ENCODE results near the gene BRD1. TPM values are rescaled to one million over a fixed set of nuclear protein-coding genes. Genes with fewer than 3 reads are reported as not detected.
A peak's percentile ranks its signal among the peaks of the same experiment; 100 is the strongest.

Gene BRD1
- total RNA-seq, 3 donors from 2014 or later (not counting 1 experiment from before 2014, with no cell fraction given) = 126 to 154 (median 132) TPM

DNA sequence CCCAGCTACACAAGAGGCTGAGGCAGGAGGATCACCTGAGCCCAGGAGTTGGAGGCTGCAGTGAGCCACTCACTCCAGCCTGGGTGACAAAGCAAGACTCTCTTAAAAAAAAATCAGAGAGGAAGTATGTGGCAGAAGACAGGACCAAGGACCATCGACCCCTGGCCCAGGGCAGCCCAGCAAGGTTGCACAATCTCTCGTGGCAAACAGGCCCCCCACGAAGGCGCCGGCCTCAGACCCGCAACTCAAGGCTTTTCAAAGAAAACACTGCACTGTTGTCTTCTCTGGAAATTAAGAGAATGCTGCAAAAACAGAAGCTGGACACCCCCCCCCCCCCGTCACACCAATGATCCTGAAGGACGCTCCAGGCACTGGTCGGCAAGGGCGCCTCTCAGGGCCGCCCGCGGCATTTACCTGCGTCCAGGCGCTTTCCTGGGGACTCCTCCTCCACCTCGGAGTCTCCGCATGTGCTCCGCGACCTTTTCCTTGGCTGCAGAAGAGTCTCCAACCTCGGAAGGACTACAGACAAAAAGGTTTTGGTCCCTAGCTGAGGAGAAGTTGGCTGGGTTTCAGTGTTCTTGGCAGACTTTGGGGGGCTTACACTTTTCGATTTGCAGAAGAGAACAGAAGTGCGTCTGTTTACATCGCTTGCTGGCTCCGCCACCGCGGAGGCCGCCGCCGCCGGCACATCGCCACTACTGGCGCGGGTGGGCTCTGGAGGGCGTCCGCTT is 40.5 kb downstream of the BRD1 start:
- intact Hi-C loops (cut with micrococcal nuclease) = no loop called here

GRCh38 chr22:49785841-49786471 is 41.7 kb downstream of the BRD1 start:
- no peaks in the 10 kb centered on the region for H3K36me3 Mint-ChIP-seq
- no peaks in the 10 kb centered on the region for H3K9me3 Mint-ChIP-seq
- H3K36me3 ChIP-seq (ENCODE audit: control insufficient read depth, insufficient read depth, low read length) = peaks cover 46% of the 10 kb centered on the region
- no peak overlapping the region for H3K4me3 Mint-ChIP-seq
- no peak overlapping the region for H3K27ac ChIP-seq (ENCODE audit: low read length)
- H3K4me3 ChIP-seq (ENCODE audit: low read length) = no peak overlapping the region
- TF ChIP-seq CTCF (IDR thresholded peaks at IDR 0.05) = no peak
- H3K27me3 ChIP-seq (ENCODE audit: control insufficient read depth, insufficient read depth, low read length) = no peaks in the 10 kb centered on the region
- H3K9me3 ChIP-seq (ENCODE audit: control insufficient read depth, insufficient read depth, low read length) = no peaks in the 10 kb centered on the region
- WGBS (ENCODE audit: insufficient coverage) = 93% methylated on average over 19 of the region's 19 CpGs
- intact Hi-C loops (cut with micrococcal nuclease) = no loop called here
- peaks cover 62% of the 10 kb centered on the region for H3K4me1 ChIP-seq (ENCODE audit: control insufficient read depth, insufficient read depth, low read length)
- peak overlapping the region in 1 of 2 donors; percentile 44 for H3K27ac Mint-ChIP-seq
- no peak for ATAC-seq
- H3K4me1 Mint-ChIP-seq = peaks cover 37 to 38% of the 10 kb centered on the region in 2 donors
- H3K27me3 Mint-ChIP-seq (ENCODE audit: low read depth in 2 of 2) = no peaks in the 10 kb centered on the region
- no peak for DNase-seq

More for the DNA sequence above, 40.5 kb downstream of the BRD1 start:
- no peak for TF ChIP-seq CTCF (IDR thresholded peaks at IDR 0.05)
- Mint-ChIP-seq H3K27ac (peak overlapping the region in 1 of 2 donors; percentile 86), H3K36me3 (no peaks in the 10 kb centered on the region), H3K9me3 (no peaks in the 10 kb centered on the region), H3K27me3 (ENCODE audit: low read depth in 2 of 2) (no peaks in the 10 kb centered on the region), H3K4me3 (no peak overlapping the region), H3K4me1 (peaks cover 37 to 45% of the 10 kb centered on the region in 2 donors)
- no peaks in the 10 kb centered on the region for H3K9me3 ChIP-seq (ENCODE audit: control insufficient read depth, insufficient read depth, low read length)
- H3K36me3 ChIP-seq (ENCODE audit: control insufficient read depth, insufficient read depth, low read length) = peaks cover 53% of the 10 kb centered on the region
- WGBS (ENCODE audit: insufficient coverage) = 93% methylated on average over 34 of the region's 35 CpGs
- no peak overlapping the region for H3K27ac ChIP-seq (ENCODE audit: low read length)
- DNase-seq (no peak), ATAC-seq (no peak)
- peaks cover 53% of the 10 kb centered on the region for H3K4me1 ChIP-seq (ENCODE audit: control insufficient read depth, insufficient read depth, low read length)
- no peak overlapping the region for H3K4me3 ChIP-seq (ENCODE audit: low read length)
- H3K27me3 ChIP-seq (ENCODE audit: control insufficient read depth, insufficient read depth, low read length) = no peaks in the 10 kb centered on the region

GRCh38 chr22:49785046-49785521 is 42.6 kb downstream of the BRD1 start:
- Mint-ChIP-seq H3K4me3 (no peak overlapping the region), H3K27ac (no peak overlapping the region), H3K36me3 (no peaks in the 10 kb centered on the region), H3K27me3 (ENCODE audit: low read depth in 2 of 2) (no peaks in the 10 kb centered on the region), H3K9me3 (no peaks in the 10 kb centered on the region), H3K4me1 (peaks cover 29% of the 10 kb centered on the region in 2 donors)
- H3K4me1 ChIP-seq (ENCODE audit: control insufficient read depth, insufficient read depth, low read length) = peaks cover 59% of the 10 kb centered on the region
- 61% methylated on average over 27 of the region's 27 CpGs for WGBS (ENCODE audit: insufficient coverage)
- H3K9me3 ChIP-seq (ENCODE audit: control insufficient read depth, insufficient read depth, low read length) = no peaks in the 10 kb centered on the region
- DNase-seq (peak in 1 of 2 donors; percentile 29), ATAC-seq (peak in 2 of 3 donors; percentile 14 to 36)
- H3K27ac ChIP-seq (ENCODE audit: low read length) = peak overlapping the region; percentile 59
- intact Hi-C loops (cut with micrococcal nuclease) = no loop called here
- H3K27me3 ChIP-seq (ENCODE audit: control insufficient read depth, insufficient read depth, low read length) = no peaks in the 10 kb centered on the region
- TF ChIP-seq CTCF (IDR thresholded peaks at IDR 0.05) = no peak
- H3K36me3 ChIP-seq (ENCODE audit: control insufficient read depth, insufficient read depth, low read length) = peaks cover 41% of the 10 kb centered on the region
- H3K4me3 ChIP-seq (ENCODE audit: low read length) = no peak overlapping the region

Data from natural killer cell (primary cell).